Mesenchymal stem cell (in vitro differentiated cells and primary cell): ENCODE results near the gene FSHR.

Experiments
- DNase-seq: peaks from one replicate; pipeline ENCODE4 v3.0.0-alpha.2; 2013
- H2AFZ ChIP-seq: one replicate; pipeline ENCODE4 v1.6.1; 2013; ENCODE audit warnings: low read depth, mild to moderate bottlenecking, control low read depth, inconsistent platforms, low read length, moderate library complexity
- H2AK5ac ChIP-seq: 2 replicates; pipeline ENCODE4 v1.6.1; 2013; ENCODE audit warnings: low read length, moderate library complexity, mild to moderate bottlenecking, inconsistent platforms; ENCODE audit not compliant: severe bottlenecking
- H2BK120ac ChIP-seq: one replicate; pipeline ENCODE4 v1.6.1; 2013; ENCODE audit warnings: low read depth, mild to moderate bottlenecking, inconsistent platforms, low read length, moderate library complexity
- H2BK12ac ChIP-seq, 2 experiments: one replicate each; pipeline ENCODE4 v1.6.1; 2013; ENCODE audit warnings: inconsistent platforms in 2 of 2, low read length in 2 of 2, mild to moderate bottlenecking in 2 of 2, moderate library complexity in 2 of 2, control low read depth in 1 of 2
- H2BK15ac ChIP-seq: one replicate; pipeline ENCODE4 v1.6.1; 2013; ENCODE audit warnings: mild to moderate bottlenecking, low read depth, inconsistent platforms; ENCODE audit not compliant: poor library complexity, severe bottlenecking
- H2BK5ac ChIP-seq: 2 replicates; pipeline ENCODE4 v1.6.1; 2013; ENCODE audit warnings: low read depth, mild to moderate bottlenecking, low read length, control low read depth, inconsistent platforms; ENCODE audit not compliant: poor library complexity, severe bottlenecking
- H3K14ac ChIP-seq, 2 experiments: one replicate each; pipeline ENCODE4 v1.6.1; 2013; ENCODE audit warnings: inconsistent platforms in 2 of 2, low read length in 2 of 2, control low read depth in 1 of 2, mild to moderate bottlenecking in 1 of 2, moderate library complexity in 1 of 2
- H3K18ac ChIP-seq, 2 experiments: one replicate each; pipeline ENCODE4 v1.6.1; 2013; ENCODE audit warnings: inconsistent platforms in 2 of 2, low read length in 2 of 2, control low read depth in 1 of 2, low read depth in 1 of 2, mild to moderate bottlenecking in 1 of 2
- H3K23ac ChIP-seq, 2 experiments: one replicate each; pipeline ENCODE4 v1.6.1; 2013; ENCODE audit warnings: inconsistent platforms in 2 of 2, low read length in 2 of 2, mild to moderate bottlenecking in 2 of 2, moderate library complexity in 2 of 2, control low read depth in 1 of 2
- H3K27ac ChIP-seq: 2 replicates; pipeline ENCODE4 v1.5.1; 2013; ENCODE audit warnings: mild to moderate bottlenecking, moderate library complexity, low read length, control low read depth, inconsistent platforms; ENCODE audit not compliant: poor library complexity, severe bottlenecking
- H3K27me3 ChIP-seq, 2 experiments: 2 replicates each; pipeline versions ENCODE4 v1.6.1 to v1.7.0; 2013; ENCODE audit warnings: low read length in 2 of 2, mild to moderate bottlenecking in 2 of 2, moderate library complexity in 2 of 2, control low read depth in 1 of 2, inconsistent platforms in 1 of 2; ENCODE audit not compliant: control insufficient read depth in 1 of 2, insufficient read depth in 1 of 2
- H3K36me3 ChIP-seq, 2 experiments: 2 replicates each; pipeline versions ENCODE4 v1.6.1 to v1.7.0; 2013; ENCODE audit warnings: low read length in 2 of 2, control low read depth in 1 of 2, inconsistent platforms in 1 of 2, low read depth in 1 of 2, mild to moderate bottlenecking in 1 of 2; ENCODE audit not compliant: insufficient read depth in 2 of 2, control insufficient read depth in 1 of 2
- H3K4ac ChIP-seq, 2 experiments: one replicate each; pipeline ENCODE4 v1.6.1; 2013; ENCODE audit warnings: inconsistent platforms in 2 of 2, low read length in 2 of 2, mild to moderate bottlenecking in 2 of 2, moderate library complexity in 2 of 2, control low read depth in 1 of 2, low read depth in 1 of 2
- H3K4me1 ChIP-seq: 2 replicates; pipeline ENCODE4 v1.6.1; 2013; ENCODE audit warnings: low read depth, low read length, control low read depth; ENCODE audit not compliant: control insufficient read depth, insufficient read depth
- H3K4me2 ChIP-seq: 2 replicates; pipeline ENCODE4 v1.6.1; 2013; ENCODE audit warnings: low read length, mild to moderate bottlenecking, inconsistent platforms; ENCODE audit not compliant: poor library complexity, severe bottlenecking
- H3K4me3 ChIP-seq, 2 experiments: 2 replicates each; pipeline versions ENCODE4 v1.5.1 to v1.7.0; 2013; ENCODE audit warnings: low read length in 2 of 2, mild to moderate bottlenecking in 2 of 2, control low read depth in 1 of 2, low read depth in 1 of 2; ENCODE audit not compliant: insufficient read depth in 1 of 2
- H3K79me1 ChIP-seq: replicated peaks from 2 replicates; pipeline ENCODE4 v1.6.1; 2013; ENCODE audit warnings: mild to moderate bottlenecking, control low read depth, low read length, inconsistent platforms; ENCODE audit not compliant: poor library complexity, severe bottlenecking
- H3K9ac ChIP-seq: 2 replicates; pipeline ENCODE4 v1.7.0; 2013; ENCODE audit warnings: mild to moderate bottlenecking, low read length, moderate library complexity
- H3K9me3 ChIP-seq: 2 replicates; pipeline ENCODE4 v1.7.0; 2013; ENCODE audit warnings: mild to moderate bottlenecking, low read length; ENCODE audit not compliant: control insufficient read depth
- H4K8ac ChIP-seq: one replicate; pipeline ENCODE4 v1.6.1; 2013; ENCODE audit warnings: inconsistent platforms, mild to moderate bottlenecking, low read length, moderate library complexity
- H4K91ac ChIP-seq: one replicate; pipeline ENCODE4 v1.6.1; 2013; ENCODE audit warnings: mild to moderate bottlenecking, low read length, inconsistent platforms
- WGBS: methylation state at CpG from one replicate; pipeline ENCODE4 v1.1.7; 2013; ENCODE audit warnings: mixed read lengths; 5-methylcytosine and 5-hydroxymethylcytosine counted together

Gene FSHR

GRCh38 chr2:49043405-49043982, 110.8 kb downstream of the FSHR start:
- no peak overlapping the region for H3K4me3 ChIP-seq
- H2BK12ac ChIP-seq, result no peak overlapping the region
- H2BK15ac ChIP-seq, result no peak overlapping the region
- H3K4me2 ChIP-seq, result no peak overlapping the region
- H3K9ac ChIP-seq, result no peak overlapping the region
- H3K9me3 ChIP-seq, result no peaks in the 10 kb centered on the region
- H3K18ac ChIP-seq, result no peak overlapping the region
- H3K27ac ChIP-seq, result no peak overlapping the region
- 83% methylated on average over 5 of the region's 5 CpGs for WGBS
- no peak overlapping the region for H4K8ac ChIP-seq
- H3K27me3 ChIP-seq, result no peaks in the 10 kb centered on the region
- no peak overlapping the region for H2BK5ac ChIP-seq
- no peak overlapping the region for H2BK120ac ChIP-seq
- H3K23ac ChIP-seq, result no peak overlapping the region
- no peak overlapping the region for H4K91ac ChIP-seq
- H2AFZ ChIP-seq, result no peak overlapping the region
- no peak for DNase-seq
- no peak overlapping the region for H3K4ac ChIP-seq
- H3K79me1 ChIP-seq, result no peaks in the 10 kb centered on the region
- H3K4me1 ChIP-seq, result no peaks in the 10 kb centered on the region
- no peaks in the 10 kb centered on the region for H3K36me3 ChIP-seq
- no peak overlapping the region for H2AK5ac ChIP-seq
- no peak overlapping the region for H3K14ac ChIP-seq

- no peak overlapping the region for H3K4ac ChIP-seq
- no peak overlapping the region for H4K91ac ChIP-seq
- H3K23ac ChIP-seq, result no peak overlapping the region
- no peak overlapping the region for H2BK5ac ChIP-seq
- H3K27me3 ChIP-seq, result no peaks in the 10 kb centered on the region
- H3K9me3 ChIP-seq, result no peaks in the 10 kb centered on the region
- DNase-seq, result no peak
- no peak overlapping the region for H2BK120ac ChIP-seq
- H3K4me1 ChIP-seq, result no peaks in the 10 kb centered on the region
- H4K8ac ChIP-seq, result no peak overlapping the region
- H3K9ac ChIP-seq, result no peak overlapping the region
- H2AFZ ChIP-seq, result no peak overlapping the region
- H2BK15ac ChIP-seq, result no peak overlapping the region
- no peak overlapping the region for H2BK12ac ChIP-seq
- no peak overlapping the region for H3K4me3 ChIP-seq
- no peaks in the 10 kb centered on the region for H3K79me1 ChIP-seq
- H3K14ac ChIP-seq, result no peak overlapping the region
- no peak overlapping the region for H3K27ac ChIP-seq
- no peak overlapping the region for H3K18ac ChIP-seq
- H2AK5ac ChIP-seq, result no peak overlapping the region
- H3K36me3 ChIP-seq, result no peaks in the 10 kb centered on the region
- H3K4me2 ChIP-seq, result no peak overlapping the region
- WGBS, result 100% methylated on average over 1 of the region's 1 CpG
Observed at GRCh38 chr2:49042488-49042887, 111.8 kb downstream of the FSHR start.

- Histone ChIP-seq H2BK12ac (no peak overlapping the region), H3K23ac (no peak overlapping the region), H3K14ac (no peak overlapping the region), H2BK120ac (no peak overlapping the region), H3K4me3 (no peak overlapping the region), H2BK5ac (no peak overlapping the region), H3K36me3 (no peaks in the 10 kb centered on the region), H3K9me3 (no peaks in the 10 kb centered on the region), H3K9ac (no peak overlapping the region), H4K8ac (no peak overlapping the region), H3K27ac (no peak overlapping the region), H3K4me1 (no peaks in the 10 kb centered on the region), H3K18ac (no peak overlapping the region), H3K4ac (no peak overlapping the region), H3K27me3 (no peaks in the 10 kb centered on the region), H2AK5ac (no peak overlapping the region), H4K91ac (no peak overlapping the region), H2BK15ac (no peak overlapping the region), H3K79me1 (no peaks in the 10 kb centered on the region), H3K4me2 (no peak overlapping the region), H2AFZ (no peak overlapping the region)
- no peak for DNase-seq
- WGBS, result 73% methylated on average over 4 of the region's 4 CpGs
Observed at GRCh38 chr2:49041061-49041460, 113.3 kb downstream of the FSHR start.

DNA sequence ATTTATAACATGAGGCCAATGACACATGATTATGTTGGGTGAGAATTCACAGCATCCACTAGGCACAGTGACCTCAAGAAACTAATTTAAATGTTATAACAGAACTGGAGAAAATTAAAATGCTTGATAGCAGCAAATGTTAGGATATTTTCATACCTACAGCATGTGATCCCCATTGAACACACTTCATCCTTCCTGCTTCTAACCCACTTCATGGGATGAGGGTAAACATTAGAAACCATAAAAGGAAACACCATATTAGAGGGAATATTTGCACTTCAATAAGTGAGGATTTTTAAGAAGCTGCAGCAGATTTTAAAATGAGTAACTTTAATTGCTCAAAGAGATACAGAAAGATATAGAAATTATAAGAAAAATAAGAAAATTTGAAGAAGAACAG, 117.1 kb downstream of the FSHR start:
- Histone ChIP-seq H3K14ac (no peak overlapping the region), H3K36me3 (no peaks in the 10 kb centered on the region), H3K4me2 (no peak overlapping the region), H3K4me3 (no peak overlapping the region), H3K9ac (no peak overlapping the region), H2BK12ac (no peak overlapping the region), H3K18ac (no peak overlapping the region), H3K27me3 (no peaks in the 10 kb centered on the region), H2BK15ac (no peak overlapping the region), H3K4ac (no peak overlapping the region), H3K27ac (no peak overlapping the region), H2AK5ac (no peak overlapping the region), H2AFZ (no peak overlapping the region), H3K79me1 (no peaks in the 10 kb centered on the region), H2BK5ac (no peak overlapping the region), H3K9me3 (no peaks in the 10 kb centered on the region), H4K91ac (no peak overlapping the region), H3K23ac (no peak overlapping the region), H3K4me1 (no peaks in the 10 kb centered on the region), H4K8ac (no peak overlapping the region), H2BK120ac (no peak overlapping the region)
- DNase-seq, result no peak
